ENCODE measurements around the gene FSTL5. TPM values are rescaled to one million over a fixed set of nuclear protein-coding genes. Genes with fewer than 3 reads are reported as not detected.

The FSTL5 gene
- total and polyA plus RNA-seq, 4 donors, result 0.01 to 0.08 TPM; not detected in 2

DNA sequence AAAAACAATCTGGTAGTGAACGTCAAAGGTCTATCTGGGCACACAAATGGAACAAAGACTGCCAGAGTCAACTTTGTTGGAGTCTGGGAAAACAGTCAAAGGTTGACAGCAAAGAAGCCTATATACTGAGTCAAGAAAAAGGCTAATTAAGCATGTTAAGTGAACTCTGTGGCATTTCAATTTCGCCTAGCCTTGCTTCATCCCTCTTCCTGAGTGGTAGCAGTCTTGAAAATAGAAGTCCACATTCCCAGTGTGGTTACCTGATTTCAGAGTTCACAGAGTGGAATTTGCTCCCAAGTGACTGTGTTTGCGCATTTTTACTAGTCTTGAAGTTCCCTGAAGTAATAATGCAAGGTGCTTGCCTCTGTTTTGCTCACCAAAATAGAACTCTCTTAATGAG is 760.0 kb downstream of the FSTL5 start:
- no peak overlapping the region for H3K4me3 ChIP-seq (ENCODE audit: low read depth in 1 of 3, low read length in 3 of 3)
- peaks cover 0 to 4% (median 0%) of the 10 kb centered on the region in 4 donors for H3K9me3 ChIP-seq (ENCODE audit: control insufficient read depth in 4 of 4, low read length in 3 of 4)
- DNase-seq (ENCODE audit: low spot score), result no peak
- H3K4me1 ChIP-seq (ENCODE audit: control insufficient read depth in 4 of 4, insufficient read depth in 4 of 4, low read length in 3 of 4), result no peaks in the 10 kb centered on the region
- WGBS, result 71% methylated on average over 3 of the region's 3 CpGs
- no peaks in the 10 kb centered on the region for H3K36me3 ChIP-seq (ENCODE audit: control insufficient read depth in 4 of 4, insufficient read depth in 3 of 4, low read depth in 1 of 4, low read length in 3 of 4)
- no peak overlapping the region for H3K27ac ChIP-seq (ENCODE audit: low read depth in 1 of 2, low read length in 2 of 2)
- H3K9ac ChIP-seq (ENCODE audit: low read depth in 1 of 2, low read length in 2 of 2), result no peak overlapping the region
- peaks cover 0 to 4% (median 0%) of the 10 kb centered on the region in 4 donors for H3K27me3 ChIP-seq (ENCODE audit: control insufficient read depth in 4 of 4, insufficient read depth in 4 of 4, low read length in 3 of 4)
- TF ChIP-seq NR2F2 (IDR thresholded peaks at IDR 0.05) (no peak), HNF4A (conservative IDR thresholded peaks at IDR 0.05) (no peak), RXRA (IDR thresholded peaks at IDR 0.05) (no peak), FOXA2 (IDR thresholded peaks at IDR 0.05) (no peak), SP1 (IDR thresholded peaks at IDR 0.05) (no peak)

DNA sequence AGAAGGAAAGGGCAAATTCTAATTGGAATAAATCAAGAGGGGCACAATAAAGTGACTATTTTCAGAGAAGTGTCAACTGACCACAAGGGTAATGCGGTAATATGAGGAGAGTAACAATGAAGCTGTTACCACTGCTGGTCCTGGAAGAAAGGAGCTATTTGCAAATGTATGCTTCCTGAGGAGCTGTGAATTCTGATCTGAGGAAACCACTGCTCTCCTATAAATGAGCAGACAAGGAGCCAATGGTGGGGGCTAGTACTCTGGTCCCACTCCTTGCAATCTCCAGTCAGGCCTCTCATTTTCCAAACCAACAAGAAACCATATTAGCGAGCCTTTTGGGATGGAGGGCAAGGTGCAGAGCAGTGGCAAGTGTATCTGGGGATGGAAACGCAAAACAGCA is 770.2 kb downstream of the FSTL5 start:
- no peak overlapping the region for H3K4me3 ChIP-seq (ENCODE audit: low read depth in 1 of 3, low read length in 3 of 3)
- no peaks in the 10 kb centered on the region for H3K36me3 ChIP-seq (ENCODE audit: control insufficient read depth in 4 of 4, insufficient read depth in 3 of 4, low read depth in 1 of 4, low read length in 3 of 4)
- no peak overlapping the region for H3K27ac ChIP-seq (ENCODE audit: low read depth in 1 of 2, low read length in 2 of 2)
- no peaks in the 10 kb centered on the region for H3K9me3 ChIP-seq (ENCODE audit: control insufficient read depth in 4 of 4, low read length in 3 of 4)
- H3K27me3 ChIP-seq (ENCODE audit: control insufficient read depth in 4 of 4, insufficient read depth in 4 of 4, low read length in 3 of 4), result no peaks in the 10 kb centered on the region
- H3K4me1 ChIP-seq (ENCODE audit: control insufficient read depth in 4 of 4, insufficient read depth in 4 of 4, low read length in 3 of 4), result no peaks in the 10 kb centered on the region
- no peak overlapping the region for H3K9ac ChIP-seq (ENCODE audit: low read depth in 1 of 2, low read length in 2 of 2)
- 60% methylated on average over 3 of the region's 3 CpGs for WGBS
- no peak for TF ChIP-seq SP1 (IDR thresholded peaks at IDR 0.05)
- TF ChIP-seq, protein P1, sequence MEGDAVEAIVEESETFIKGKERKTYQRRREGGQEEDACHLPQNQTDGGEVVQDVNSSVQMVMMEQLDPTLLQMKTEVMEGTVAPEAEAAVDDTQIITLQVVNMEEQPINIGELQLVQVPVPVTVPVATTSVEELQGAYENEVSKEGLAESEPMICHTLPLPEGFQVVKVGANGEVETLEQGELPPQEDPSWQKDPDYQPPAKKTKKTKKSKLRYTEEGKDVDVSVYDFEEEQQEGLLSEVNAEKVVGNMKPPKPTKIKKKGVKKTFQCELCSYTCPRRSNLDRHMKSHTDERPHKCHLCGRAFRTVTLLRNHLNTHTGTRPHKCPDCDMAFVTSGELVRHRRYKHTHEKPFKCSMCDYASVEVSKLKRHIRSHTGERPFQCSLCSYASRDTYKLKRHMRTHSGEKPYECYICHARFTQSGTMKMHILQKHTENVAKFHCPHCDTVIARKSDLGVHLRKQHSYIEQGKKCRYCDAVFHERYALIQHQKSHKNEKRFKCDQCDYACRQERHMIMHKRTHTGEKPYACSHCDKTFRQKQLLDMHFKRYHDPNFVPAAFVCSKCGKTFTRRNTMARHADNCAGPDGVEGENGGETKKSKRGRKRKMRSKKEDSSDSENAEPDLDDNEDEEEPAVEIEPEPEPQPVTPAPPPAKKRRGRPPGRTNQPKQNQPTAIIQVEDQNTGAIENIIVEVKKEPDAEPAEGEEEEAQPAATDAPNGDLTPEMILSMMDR (IDR thresholded peaks at IDR 0.05; ENCODE audit: low read depth, low read length, missing input control), result no peak
- TF ChIP-seq NR2F2 (IDR thresholded peaks at IDR 0.05), result no peak
- no peak for TF ChIP-seq FOXA2 (IDR thresholded peaks at IDR 0.05)
- no peak for TF ChIP-seq GABPA (IDR thresholded peaks at IDR 0.05 in 1 of 2, conservative IDR thresholded peaks at IDR 0.05 in 1 of 2)
- no peak for TF ChIP-seq FOXA1 (IDR thresholded peaks at IDR 0.05)
- no peak for TF ChIP-seq RXRA (IDR thresholded peaks at IDR 0.05)
- no peak for TF ChIP-seq JUND (IDR thresholded peaks at IDR 0.05)
- TF ChIP-seq EGR1 (IDR thresholded peaks at IDR 0.05; ENCODE audit: low read depth in 2 of 2), result no peak
- TF ChIP-seq, protein P2, sequence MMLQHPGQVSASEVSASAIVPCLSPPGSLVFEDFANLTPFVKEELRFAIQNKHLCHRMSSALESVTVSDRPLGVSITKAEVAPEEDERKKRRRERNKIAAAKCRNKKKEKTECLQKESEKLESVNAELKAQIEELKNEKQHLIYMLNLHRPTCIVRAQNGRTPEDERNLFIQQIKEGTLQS (IDR thresholded peaks at IDR 0.05), result no peak
- TF ChIP-seq, protein P3, sequence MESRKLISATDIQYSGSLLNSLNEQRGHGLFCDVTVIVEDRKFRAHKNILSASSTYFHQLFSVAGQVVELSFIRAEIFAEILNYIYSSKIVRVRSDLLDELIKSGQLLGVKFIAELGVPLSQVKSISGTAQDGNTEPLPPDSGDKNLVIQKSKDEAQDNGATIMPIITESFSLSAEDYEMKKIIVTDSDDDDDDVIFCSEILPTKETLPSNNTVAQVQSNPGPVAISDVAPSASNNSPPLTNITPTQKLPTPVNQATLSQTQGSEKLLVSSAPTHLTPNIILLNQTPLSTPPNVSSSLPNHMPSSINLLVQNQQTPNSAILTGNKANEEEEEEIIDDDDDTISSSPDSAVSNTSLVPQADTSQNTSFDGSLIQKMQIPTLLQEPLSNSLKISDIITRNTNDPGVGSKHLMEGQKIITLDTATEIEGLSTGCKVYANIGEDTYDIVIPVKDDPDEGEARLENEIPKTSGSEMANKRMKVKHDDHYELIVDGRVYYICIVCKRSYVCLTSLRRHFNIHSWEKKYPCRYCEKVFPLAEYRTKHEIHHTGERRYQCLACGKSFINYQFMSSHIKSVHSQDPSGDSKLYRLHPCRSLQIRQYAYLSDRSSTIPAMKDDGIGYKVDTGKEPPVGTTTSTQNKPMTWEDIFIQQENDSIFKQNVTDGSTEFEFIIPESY (IDR thresholded peaks at IDR 0.05), result no peak
- no peak for TF ChIP-seq TAF1 (conservative IDR thresholded peaks at IDR 0.05)
- TF ChIP-seq RAD21 (IDR thresholded peaks at IDR 0.05), result no peak
- TF ChIP-seq, protein P4, sequence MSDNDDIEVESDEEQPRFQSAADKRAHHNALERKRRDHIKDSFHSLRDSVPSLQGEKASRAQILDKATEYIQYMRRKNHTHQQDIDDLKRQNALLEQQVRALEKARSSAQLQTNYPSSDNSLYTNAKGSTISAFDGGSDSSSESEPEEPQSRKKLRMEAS (IDR thresholded peaks at IDR 0.05), result no peak
- DNase-seq (ENCODE audit: low spot score), result no peak

DNA sequence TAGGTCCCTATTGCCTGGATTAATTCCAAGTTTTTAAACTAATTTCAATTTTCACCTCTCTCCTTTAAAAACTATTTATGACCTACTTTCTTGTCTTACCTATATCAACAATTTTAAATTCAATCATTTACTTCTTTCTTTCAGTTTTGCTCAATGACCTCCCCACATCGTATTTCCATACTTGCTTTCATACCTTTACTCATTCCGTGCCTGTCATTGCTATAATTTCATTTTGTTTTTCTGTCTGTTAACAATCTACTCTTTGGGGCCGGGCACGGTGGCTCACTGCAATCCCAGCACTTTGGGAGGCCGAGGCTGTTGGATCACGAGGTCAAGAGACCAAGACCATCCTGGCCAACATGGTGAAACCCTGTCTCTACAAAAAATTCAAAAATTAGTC is 781.1 kb downstream of the FSTL5 start:
- H3K4me3 ChIP-seq (ENCODE audit: low read depth in 1 of 3, low read length in 3 of 3), result no peak overlapping the region
- H3K9me3 ChIP-seq (ENCODE audit: control insufficient read depth in 4 of 4, low read length in 3 of 4), result peaks cover 0 to 3% (median 0%) of the 10 kb centered on the region in 4 donors
- 86% methylated on average over 6 of the region's 6 CpGs for WGBS
- no peaks in the 10 kb centered on the region for H3K4me1 ChIP-seq (ENCODE audit: control insufficient read depth in 4 of 4, insufficient read depth in 4 of 4, low read length in 3 of 4)
- H3K36me3 ChIP-seq (ENCODE audit: control insufficient read depth in 4 of 4, insufficient read depth in 3 of 4, low read depth in 1 of 4, low read length in 3 of 4), result no peaks in the 10 kb centered on the region
- no peak overlapping the region for H3K27ac ChIP-seq (ENCODE audit: low read depth in 1 of 2, low read length in 2 of 2)
- H3K27me3 ChIP-seq (ENCODE audit: control insufficient read depth in 4 of 4, insufficient read depth in 4 of 4, low read length in 3 of 4), result no peaks in the 10 kb centered on the region
- H3K9ac ChIP-seq (ENCODE audit: low read depth in 1 of 2, low read length in 2 of 2), result no peak overlapping the region
- no peak for DNase-seq (ENCODE audit: low spot score)
- TF ChIP-seq FOXA2 (IDR thresholded peaks at IDR 0.05) (no peak), EGR1 (IDR thresholded peaks at IDR 0.05; ENCODE audit: low read depth in 2 of 2) (no peak), HNF4A (conservative IDR thresholded peaks at IDR 0.05) (no peak), GABPA (IDR thresholded peaks at IDR 0.05 in 1 of 2, conservative IDR thresholded peaks at IDR 0.05 in 1 of 2) (no peak)
- TF ChIP-seq, protein P5, sequence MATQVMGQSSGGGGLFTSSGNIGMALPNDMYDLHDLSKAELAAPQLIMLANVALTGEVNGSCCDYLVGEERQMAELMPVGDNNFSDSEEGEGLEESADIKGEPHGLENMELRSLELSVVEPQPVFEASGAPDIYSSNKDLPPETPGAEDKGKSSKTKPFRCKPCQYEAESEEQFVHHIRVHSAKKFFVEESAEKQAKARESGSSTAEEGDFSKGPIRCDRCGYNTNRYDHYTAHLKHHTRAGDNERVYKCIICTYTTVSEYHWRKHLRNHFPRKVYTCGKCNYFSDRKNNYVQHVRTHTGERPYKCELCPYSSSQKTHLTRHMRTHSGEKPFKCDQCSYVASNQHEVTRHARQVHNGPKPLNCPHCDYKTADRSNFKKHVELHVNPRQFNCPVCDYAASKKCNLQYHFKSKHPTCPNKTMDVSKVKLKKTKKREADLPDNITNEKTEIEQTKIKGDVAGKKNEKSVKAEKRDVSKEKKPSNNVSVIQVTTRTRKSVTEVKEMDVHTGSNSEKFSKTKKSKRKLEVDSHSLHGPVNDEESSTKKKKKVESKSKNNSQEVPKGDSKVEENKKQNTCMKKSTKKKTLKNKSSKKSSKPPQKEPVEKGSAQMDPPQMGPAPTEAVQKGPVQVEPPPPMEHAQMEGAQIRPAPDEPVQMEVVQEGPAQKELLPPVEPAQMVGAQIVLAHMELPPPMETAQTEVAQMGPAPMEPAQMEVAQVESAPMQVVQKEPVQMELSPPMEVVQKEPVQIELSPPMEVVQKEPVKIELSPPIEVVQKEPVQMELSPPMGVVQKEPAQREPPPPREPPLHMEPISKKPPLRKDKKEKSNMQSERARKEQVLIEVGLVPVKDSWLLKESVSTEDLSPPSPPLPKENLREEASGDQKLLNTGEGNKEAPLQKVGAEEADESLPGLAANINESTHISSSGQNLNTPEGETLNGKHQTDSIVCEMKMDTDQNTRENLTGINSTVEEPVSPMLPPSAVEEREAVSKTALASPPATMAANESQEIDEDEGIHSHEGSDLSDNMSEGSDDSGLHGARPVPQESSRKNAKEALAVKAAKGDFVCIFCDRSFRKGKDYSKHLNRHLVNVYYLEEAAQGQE (IDR thresholded peaks at IDR 0.05), result no peak
- TF ChIP-seq, protein P1 (IDR thresholded peaks at IDR 0.05; ENCODE audit: low read depth, low read length, missing input control), result no peak
